Measurements from ENCODE around the gene SMYD1. TPM values are rescaled to one million over a fixed set of nuclear protein-coding genes. Genes with fewer than 3 reads are reported as not detected.

Gene SMYD1
- total RNA-seq, 1 donor from 2014 or later = not detected

GRCh38 chr2:88115825-88116518, 48.3 kb downstream of the SMYD1 start:
- Mint-ChIP-seq H3K4me1 (no peaks in the 10 kb centered on the region), H3K9me3 (no peaks in the 10 kb centered on the region), H3K36me3 (ENCODE audit: low read depth) (no peaks in the 10 kb centered on the region), H3K27ac (ENCODE audit: unreplicated experiment) (no peak overlapping the region), H3K4me3 (no peak overlapping the region), H3K27me3 (ENCODE audit: low read depth) (no peaks in the 10 kb centered on the region)
- no peak for TF ChIP-seq CTCF (conservative IDR thresholded peaks at IDR 0.05)
- DNase-seq (ENCODE audit: low read depth, low spot score) = no peak

- Mint-ChIP-seq H3K27ac (ENCODE audit: unreplicated experiment) (no peak overlapping the region), H3K9me3 (no peaks in the 10 kb centered on the region), H3K27me3 (ENCODE audit: low read depth) (peaks cover 2% of the 10 kb centered on the region), H3K4me1 (no peaks in the 10 kb centered on the region), H3K36me3 (ENCODE audit: low read depth) (no peaks in the 10 kb centered on the region), H3K4me3 (no peak overlapping the region)
- no peak for TF ChIP-seq CTCF (conservative IDR thresholded peaks at IDR 0.05)
- DNase-seq (ENCODE audit: low read depth, low spot score) = no peak
Observed at GRCh38 chr2:88116669-88117432, 49.2 kb downstream of the SMYD1 start.

GRCh38 chr2:88117973-88118372, 50.3 kb downstream of the SMYD1 start:
- TF ChIP-seq CTCF (conservative IDR thresholded peaks at IDR 0.05) = no peak
- H3K9me3 Mint-ChIP-seq = no peaks in the 10 kb centered on the region
- peaks cover 2% of the 10 kb centered on the region for H3K27me3 Mint-ChIP-seq (ENCODE audit: low read depth)
- DNase-seq (ENCODE audit: low read depth, low spot score) = no peak
- no peaks in the 10 kb centered on the region for H3K4me1 Mint-ChIP-seq
- H3K4me3 Mint-ChIP-seq = no peak overlapping the region
- no peak overlapping the region for H3K27ac Mint-ChIP-seq (ENCODE audit: unreplicated experiment)
- no peaks in the 10 kb centered on the region for H3K36me3 Mint-ChIP-seq (ENCODE audit: low read depth)

GRCh38 chr2:88121678-88122077, 54.1 kb downstream of the SMYD1 start:
- Mint-ChIP-seq H3K27ac (ENCODE audit: unreplicated experiment) (no peak overlapping the region), H3K4me1 (no peaks in the 10 kb centered on the region), H3K9me3 (no peaks in the 10 kb centered on the region), H3K27me3 (ENCODE audit: low read depth) (peaks cover 7% of the 10 kb centered on the region), H3K36me3 (ENCODE audit: low read depth) (no peaks in the 10 kb centered on the region), H3K4me3 (no peak overlapping the region)
- no peak for TF ChIP-seq CTCF (conservative IDR thresholded peaks at IDR 0.05)
- no peak for DNase-seq (ENCODE audit: low read depth, low spot score)

- peaks cover 8% of the 10 kb centered on the region for H3K27me3 Mint-ChIP-seq (ENCODE audit: low read depth)
- no peaks in the 10 kb centered on the region for H3K9me3 Mint-ChIP-seq
- H3K27ac Mint-ChIP-seq (ENCODE audit: unreplicated experiment) = no peak overlapping the region
- DNase-seq (ENCODE audit: low read depth, low spot score) = no peak
- no peak for TF ChIP-seq CTCF (conservative IDR thresholded peaks at IDR 0.05)
- no peaks in the 10 kb centered on the region for H3K4me1 Mint-ChIP-seq
- no peaks in the 10 kb centered on the region for H3K36me3 Mint-ChIP-seq (ENCODE audit: low read depth)
- no peak overlapping the region for H3K4me3 Mint-ChIP-seq
Observed at GRCh38 chr2:88122141-88122884, 54.7 kb downstream of the SMYD1 start.

Data from neural crest cell (in vitro differentiated cells).